Measurements from ENCODE around the gene ZNF319.

The ZNF319 gene

GRCh38 chr16:58002416-58002800 is 1.9 kb upstream of the ZNF319 start:
- peak overlapping the region; percentile 88 for H3K9ac ChIP-seq (ENCODE audit: low read length)
- WGBS (ENCODE audit: extremely low coverage, insufficient coverage, low lambda C conversion rate): no CpG with 5 or more reads among the region's 9 CpGs
- H3K4me1 ChIP-seq (ENCODE audit: control insufficient read depth, low read depth, low read length): peaks cover 16% of the 10 kb centered on the region
- H3K79me1 ChIP-seq (ENCODE audit: low read length): peaks cover 10% of the 10 kb centered on the region
- H2AK5ac ChIP-seq (ENCODE audit: low read length): no peak overlapping the region
- peak overlapping the region; percentile 84 for H3K56ac ChIP-seq (ENCODE audit: low read length)
- H3K36me3 ChIP-seq (ENCODE audit: control insufficient read depth, insufficient read depth, low read length): peaks cover 1% of the 10 kb centered on the region
- H3K27me3 ChIP-seq (ENCODE audit: insufficient read depth, low read length, poor library complexity): no peaks in the 10 kb centered on the region
- no peak overlapping the region for H4K8ac ChIP-seq (ENCODE audit: low read depth, low read length)
- no peak for DNase-seq
- no peak overlapping the region for H4K5ac ChIP-seq (ENCODE audit: low read length)
- H3K23ac ChIP-seq (ENCODE audit: low read length): no peak overlapping the region
- H3K27ac ChIP-seq (ENCODE audit: low read depth, low read length): no peak overlapping the region
- H3K4me3 ChIP-seq (ENCODE audit: low read length): no peak overlapping the region
- no peak overlapping the region for H2BK120ac ChIP-seq (ENCODE audit: low read depth, low read length)
- peaks cover 5% of the 10 kb centered on the region for H3K79me2 ChIP-seq (ENCODE audit: control insufficient read depth, insufficient read depth, low read length)
- no peak overlapping the region for H2BK5ac ChIP-seq (ENCODE audit: low read length)
- H3K4ac ChIP-seq (ENCODE audit: low read depth, low read length): no peak overlapping the region
- no peak overlapping the region for H3K18ac ChIP-seq (ENCODE audit: low read length)
- H3K4me2 ChIP-seq (ENCODE audit: low read length): no peak overlapping the region
- H2BK15ac ChIP-seq (replicated peaks; ENCODE audit: low read depth): no peak overlapping the region

- DNase-seq: no peak
- Histone ChIP-seq H3K4ac (ENCODE audit: low read depth, low read length) (no peak overlapping the region), H2AK5ac (ENCODE audit: low read length) (no peak overlapping the region), H4K5ac (ENCODE audit: low read length) (no peak overlapping the region), H3K23ac (ENCODE audit: low read length) (no peak overlapping the region), H2BK15ac (replicated peaks; ENCODE audit: low read depth) (no peak overlapping the region), H3K79me2 (ENCODE audit: control insufficient read depth, insufficient read depth, low read length) (peaks cover 5% of the 10 kb centered on the region), H2BK120ac (ENCODE audit: low read depth, low read length) (no peak overlapping the region), H4K8ac (ENCODE audit: low read depth, low read length) (no peak overlapping the region), H3K18ac (ENCODE audit: low read length) (no peak overlapping the region), H3K4me1 (ENCODE audit: control insufficient read depth, low read depth, low read length) (peaks cover 16% of the 10 kb centered on the region), H2BK5ac (ENCODE audit: low read length) (no peak overlapping the region), H3K27ac (ENCODE audit: low read depth, low read length) (no peak overlapping the region), H3K36me3 (ENCODE audit: control insufficient read depth, insufficient read depth, low read length) (peaks cover 3% of the 10 kb centered on the region), H3K79me1 (ENCODE audit: low read length) (peaks cover 10% of the 10 kb centered on the region), H3K4me2 (ENCODE audit: low read length) (peak overlapping the region; percentile 60), H3K56ac (ENCODE audit: low read length) (peak overlapping the region; percentile 84), H3K27me3 (ENCODE audit: insufficient read depth, low read length, poor library complexity) (no peaks in the 10 kb centered on the region), H3K4me3 (ENCODE audit: low read length) (peak overlapping the region; percentile 88), H3K9ac (ENCODE audit: low read length) (peak overlapping the region; percentile 88)
- no CpG with 5 or more reads among the region's 10 CpGs for WGBS (ENCODE audit: extremely low coverage, insufficient coverage, low lambda C conversion rate)
These were observed 1.4 kb upstream of the ZNF319 start for GRCh38 chr16:58001781-58002415.

- peaks cover 10% of the 10 kb centered on the region for H3K79me1 ChIP-seq (ENCODE audit: low read length)
- peak within 1 kb of the TSS; percentile 88 for H3K9ac ChIP-seq (ENCODE audit: low read length)
- H3K18ac ChIP-seq (ENCODE audit: low read length): peak within 1 kb of the TSS; percentile 85
- peak within 1 kb of the TSS; percentile 19 for H2BK120ac ChIP-seq (ENCODE audit: low read depth, low read length)
- H3K56ac ChIP-seq (ENCODE audit: low read length): peak within 1 kb of the TSS; percentile 94
- H3K79me2 ChIP-seq (ENCODE audit: control insufficient read depth, insufficient read depth, low read length): peaks cover 5% of the 10 kb centered on the region
- peak; percentile 96 for DNase-seq
- peak within 1 kb of the TSS; percentile 90 for H3K27ac ChIP-seq (ENCODE audit: low read depth, low read length)
- peak within 1 kb of the TSS; percentile 94 for H3K23ac ChIP-seq (ENCODE audit: low read length)
- H2BK15ac ChIP-seq (replicated peaks; ENCODE audit: low read depth): no peak within 1 kb of the TSS
- no CpG with 5 or more reads among the region's 81 CpGs for whole genome bisulfite sequencing (ENCODE audit: extremely low coverage, insufficient coverage, low lambda C conversion rate)
- peak within 1 kb of the TSS; percentile 88 for H3K4me3 ChIP-seq (ENCODE audit: low read length)
- peak within 1 kb of the TSS; percentile 41 for H3K4ac ChIP-seq (ENCODE audit: low read depth, low read length)
- peak within 1 kb of the TSS; percentile 64 for H3K4me2 ChIP-seq (ENCODE audit: low read length)
- no peak within 1 kb of the TSS for H2AK5ac ChIP-seq (ENCODE audit: low read length)
- H4K5ac ChIP-seq (ENCODE audit: low read length): no peak within 1 kb of the TSS
- no peaks in the 10 kb centered on the region for H3K27me3 ChIP-seq (ENCODE audit: insufficient read depth, low read length, poor library complexity)
- H3K4me1 ChIP-seq (ENCODE audit: control insufficient read depth, low read depth, low read length): peaks cover 16% of the 10 kb centered on the region
- H2BK5ac ChIP-seq (ENCODE audit: low read length): peak within 1 kb of the TSS; percentile 62
- peaks cover 3% of the 10 kb centered on the region for H3K36me3 ChIP-seq (ENCODE audit: control insufficient read depth, insufficient read depth, low read length)
- H4K8ac ChIP-seq (ENCODE audit: low read depth, low read length): peak within 1 kb of the TSS; percentile 42
These were observed 519 bp upstream of the ZNF319 start, which contains the start of gene USB1 for GRCh38 chr16:58000706-58001676. Gene USB1 (plus strand): TSS chr16:58001407. CDS start chr16:58001484, 77 bp downstream.

GRCh38 chr16:57999366-57999970 is 1.0 kb downstream of the ZNF319 start:
- Histone ChIP-seq H3K36me3 (ENCODE audit: control insufficient read depth, insufficient read depth, low read length) (peaks cover 3% of the 10 kb centered on the region), H3K27me3 (ENCODE audit: insufficient read depth, low read length, poor library complexity) (no peaks in the 10 kb centered on the region), H4K8ac (ENCODE audit: low read depth, low read length) (no peak overlapping the region), H3K9ac (ENCODE audit: low read length) (peak overlapping the region; percentile 82), H2BK15ac (replicated peaks; ENCODE audit: low read depth) (no peak overlapping the region), H3K27ac (ENCODE audit: low read depth, low read length) (no peak overlapping the region), H3K4me2 (ENCODE audit: low read length) (peak overlapping the region; percentile 64), H3K23ac (ENCODE audit: low read length) (no peak overlapping the region), H3K79me2 (ENCODE audit: control insufficient read depth, insufficient read depth, low read length) (peaks cover 5% of the 10 kb centered on the region), H3K79me1 (ENCODE audit: low read length) (peaks cover 10% of the 10 kb centered on the region), H2AK5ac (ENCODE audit: low read length) (no peak overlapping the region), H3K56ac (ENCODE audit: low read length) (peak overlapping the region; percentile 88), H2BK5ac (ENCODE audit: low read length) (no peak overlapping the region), H3K18ac (ENCODE audit: low read length) (peak overlapping the region; percentile 85), H3K4me1 (ENCODE audit: control insufficient read depth, low read depth, low read length) (peaks cover 16% of the 10 kb centered on the region), H3K4ac (ENCODE audit: low read depth, low read length) (no peak overlapping the region), H4K5ac (ENCODE audit: low read length) (no peak overlapping the region), H3K4me3 (ENCODE audit: low read length) (peak overlapping the region; percentile 52), H2BK120ac (ENCODE audit: low read depth, low read length) (no peak overlapping the region)
- no CpG with 5 or more reads among the region's 6 CpGs for WGBS (ENCODE audit: extremely low coverage, insufficient coverage, low lambda C conversion rate)
- DNase-seq: peak; percentile 56

- H2AK5ac ChIP-seq (ENCODE audit: low read length): no peak overlapping the region
- no peak overlapping the region for H3K18ac ChIP-seq (ENCODE audit: low read length)
- no peak overlapping the region for H2BK5ac ChIP-seq (ENCODE audit: low read length)
- peaks cover 3% of the 10 kb centered on the region for H3K36me3 ChIP-seq (ENCODE audit: control insufficient read depth, insufficient read depth, low read length)
- H3K27ac ChIP-seq (ENCODE audit: low read depth, low read length): no peak overlapping the region
- no peak overlapping the region for H4K8ac ChIP-seq (ENCODE audit: low read depth, low read length)
- no peak overlapping the region for H3K4me2 ChIP-seq (ENCODE audit: low read length)
- peaks cover 10% of the 10 kb centered on the region for H3K79me1 ChIP-seq (ENCODE audit: low read length)
- peak overlapping the region; percentile 37 for H3K9ac ChIP-seq (ENCODE audit: low read length)
- H2BK120ac ChIP-seq (ENCODE audit: low read depth, low read length): no peak overlapping the region
- no CpG with 5 or more reads among the region's 3 CpGs for WGBS (ENCODE audit: extremely low coverage, insufficient coverage, low lambda C conversion rate)
- H3K4ac ChIP-seq (ENCODE audit: low read depth, low read length): no peak overlapping the region
- DNase-seq: no peak
- no peak overlapping the region for H4K5ac ChIP-seq (ENCODE audit: low read length)
- H2BK15ac ChIP-seq (replicated peaks; ENCODE audit: low read depth): no peak overlapping the region
- peak overlapping the region; percentile 56 for H3K56ac ChIP-seq (ENCODE audit: low read length)
- H3K23ac ChIP-seq (ENCODE audit: low read length): no peak overlapping the region
- no peaks in the 10 kb centered on the region for H3K27me3 ChIP-seq (ENCODE audit: insufficient read depth, low read length, poor library complexity)
- H3K79me2 ChIP-seq (ENCODE audit: control insufficient read depth, insufficient read depth, low read length): peaks cover 5% of the 10 kb centered on the region
- H3K4me3 ChIP-seq (ENCODE audit: low read length): no peak overlapping the region
- H3K4me1 ChIP-seq (ENCODE audit: control insufficient read depth, low read depth, low read length): peaks cover 16% of the 10 kb centered on the region
These were observed 1.5 kb downstream of the ZNF319 start for GRCh38 chr16:57998992-57999365.
